Measurements from ENCODE around the gene NQO2. TPM values are rescaled to one million over a fixed set of nuclear protein-coding genes. Genes with fewer than 3 reads are reported as not detected.
"Not testable (repeated sequence)": the region's sequence is repeated elsewhere in the genome, so short reads cannot be mapped to it uniquely, and the experiment has no call there.

NQO2 gene
- total and polyA plus RNA-seq, 10 of the 15 experiments (the other 5 are each of a cell fraction or from before 2014, with no cell fraction given), result 0.55 to 2.6 (median 0.80) TPM

DNA sequence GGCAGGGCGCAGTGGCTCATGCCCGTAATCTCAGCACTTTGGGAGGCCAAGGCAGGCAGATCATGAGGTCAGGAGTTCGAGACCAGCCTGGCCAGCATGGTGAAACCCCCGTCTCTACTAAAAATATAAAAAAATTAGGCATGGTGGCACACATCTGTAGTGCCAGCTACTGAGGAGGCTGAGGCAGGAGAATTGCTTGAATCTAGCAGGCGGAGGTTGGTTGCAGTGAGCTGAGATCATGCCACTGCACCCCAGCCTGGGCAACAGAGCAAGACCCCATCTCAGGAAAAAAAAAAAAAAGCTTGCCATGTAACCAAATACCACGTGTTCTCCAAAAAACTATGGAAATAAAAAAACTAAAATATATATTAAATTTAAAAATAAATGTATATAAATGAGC lies 26.5 kb upstream of the NQO2 start:
- peaks cover 4 to 19% of the 10 kb centered on the region in 2 experiments for H3K27me3 ChIP-seq (replicated peaks in 1 of 2; ENCODE audit: control insufficient read depth in 2 of 2, insufficient read depth in 2 of 2, low read length in 1 of 2)
- CTCF ChIA-PET; DNase-seq (ENCODE audit: low read depth, low spot score); H3K9ac ChIP-seq (ENCODE audit: control insufficient read depth, insufficient read depth, low read length); ATAC-seq; H3K4me3 ChIP-seq; FAIRE-seq; H4K20me1 ChIP-seq (ENCODE audit: control insufficient read depth, insufficient read depth); in situ Hi-C loops (cut with MboI); intact Hi-C loops (cut with micrococcal nuclease; ENCODE audit: unreplicated experiment); POLR2A ChIA-PET; H3K36me3 ChIP-seq (ENCODE audit: control insufficient read depth in 2 of 2, insufficient read depth in 2 of 2, low read length in 1 of 2); H2AFZ ChIP-seq (ENCODE audit: control insufficient read depth, low read depth, low read length); H3K79me2 ChIP-seq (ENCODE audit: control insufficient read depth, insufficient read depth, low read length); H3K4me1 ChIP-seq (ENCODE audit: control insufficient read depth, insufficient read depth, low read length); H3K9me3 ChIP-seq (replicated peaks; ENCODE audit: control insufficient read depth, insufficient read depth, low read length); RAD21 ChIA-PET (ENCODE audit: unreplicated experiment); H3K4me2 ChIP-seq (ENCODE audit: control insufficient read depth, insufficient read depth); BruUV-seq (replicated peaks); H3K27ac ChIP-seq (ENCODE audit: control insufficient read depth, insufficient read depth): not testable (repeated sequence)
- SMC1A ChIA-PET (ENCODE audit: uncharacterized antibody, unreplicated experiment), result interaction anchor here (2.2 kb wide), 1 partner anchor 14 kb away, joined by 5 read pairs; no protein-coding TSS in a partner anchor
- WGBS (ENCODE audit: insufficient coverage, insufficient replicate concordance, low lambda C conversion rate, missing lambda C conversion rate), result 37% methylated on average over 6 of the region's 6 CpGs

DNA sequence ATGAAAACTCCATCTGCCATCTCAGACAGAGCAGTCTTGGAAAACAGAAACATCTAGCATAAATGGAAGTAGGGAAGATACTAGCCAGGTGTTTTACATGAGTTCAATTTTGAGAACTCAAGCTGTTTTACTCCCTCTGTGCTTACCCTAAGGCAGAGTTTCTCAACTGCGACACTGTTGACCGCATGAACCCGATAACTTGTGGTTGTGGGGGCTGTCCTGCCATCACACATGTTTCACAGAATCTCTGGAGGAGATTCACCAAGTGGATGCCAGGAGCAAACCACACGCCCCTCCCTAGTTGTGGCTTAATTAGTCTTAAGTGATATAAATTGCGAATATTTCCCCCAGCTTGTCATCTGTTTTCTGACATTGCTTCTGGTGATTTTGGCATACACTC lies 26.0 kb upstream of the NQO2 start:
- no peaks in the 10 kb centered on the region for H3K4me1 ChIP-seq (ENCODE audit: control insufficient read depth, insufficient read depth, low read length)
- no TSS peak for BruUV-seq (replicated peaks)
- H3K4me2 ChIP-seq (ENCODE audit: control insufficient read depth, insufficient read depth), result no peak overlapping the region
- ChIA-PET POLR2A (no interaction called here), RAD21 (ENCODE audit: unreplicated experiment) (no interaction called here), SMC1A (ENCODE audit: uncharacterized antibody, unreplicated experiment) (interaction anchor here (2.2 kb wide), 1 partner anchor 13 kb away, joined by 5 read pairs; no protein-coding TSS in a partner anchor), CTCF (no interaction called here)
- peaks cover 1% of the 10 kb centered on the region for H3K9me3 ChIP-seq (replicated peaks; ENCODE audit: control insufficient read depth, insufficient read depth, low read length)
- no peaks in the 10 kb centered on the region for H3K79me2 ChIP-seq (ENCODE audit: control insufficient read depth, insufficient read depth, low read length)
- H4K20me1 ChIP-seq (ENCODE audit: control insufficient read depth, insufficient read depth), result no peaks in the 10 kb centered on the region
- peaks cover 4 to 18% of the 10 kb centered on the region in 2 experiments for H3K27me3 ChIP-seq (replicated peaks in 1 of 2; ENCODE audit: control insufficient read depth in 2 of 2, insufficient read depth in 2 of 2, low read length in 1 of 2)
- no peak overlapping the region for H2AFZ ChIP-seq (ENCODE audit: control insufficient read depth, low read depth, low read length)
- no peak for ATAC-seq
- DNase-seq (ENCODE audit: low read depth, low spot score), result no peak
- FAIRE-seq, result no peak
- intact Hi-C loops (cut with micrococcal nuclease; ENCODE audit: unreplicated experiment) (no loop called here), in situ Hi-C loops (cut with MboI) (no loop called here)
- H3K4me3 ChIP-seq, result no peak overlapping the region
- no peak overlapping the region for H3K27ac ChIP-seq (ENCODE audit: control insufficient read depth, insufficient read depth)
- no peak overlapping the region for H3K9ac ChIP-seq (ENCODE audit: control insufficient read depth, insufficient read depth, low read length)
- 34% methylated on average over 5 of the region's 5 CpGs for WGBS (ENCODE audit: insufficient coverage, insufficient replicate concordance, low lambda C conversion rate, missing lambda C conversion rate)
- H3K36me3 ChIP-seq (ENCODE audit: control insufficient read depth in 2 of 2, insufficient read depth in 2 of 2, low read length in 1 of 2), result no peaks in the 10 kb centered on the region
- no peak for TF ChIP-seq BCL11A (IDR thresholded peaks at IDR 0.05; ENCODE audit: low read depth, low read length)
- no peak for TF ChIP-seq SMC3 (IDR thresholded peaks at IDR 0.05; ENCODE audit: borderline replicate concordance, low read length)
- no peak for TF ChIP-seq SMAD1 (IDR thresholded peaks at IDR 0.05; ENCODE audit: low read depth, partially characterized antibody)
- TF ChIP-seq, protein P1, sequence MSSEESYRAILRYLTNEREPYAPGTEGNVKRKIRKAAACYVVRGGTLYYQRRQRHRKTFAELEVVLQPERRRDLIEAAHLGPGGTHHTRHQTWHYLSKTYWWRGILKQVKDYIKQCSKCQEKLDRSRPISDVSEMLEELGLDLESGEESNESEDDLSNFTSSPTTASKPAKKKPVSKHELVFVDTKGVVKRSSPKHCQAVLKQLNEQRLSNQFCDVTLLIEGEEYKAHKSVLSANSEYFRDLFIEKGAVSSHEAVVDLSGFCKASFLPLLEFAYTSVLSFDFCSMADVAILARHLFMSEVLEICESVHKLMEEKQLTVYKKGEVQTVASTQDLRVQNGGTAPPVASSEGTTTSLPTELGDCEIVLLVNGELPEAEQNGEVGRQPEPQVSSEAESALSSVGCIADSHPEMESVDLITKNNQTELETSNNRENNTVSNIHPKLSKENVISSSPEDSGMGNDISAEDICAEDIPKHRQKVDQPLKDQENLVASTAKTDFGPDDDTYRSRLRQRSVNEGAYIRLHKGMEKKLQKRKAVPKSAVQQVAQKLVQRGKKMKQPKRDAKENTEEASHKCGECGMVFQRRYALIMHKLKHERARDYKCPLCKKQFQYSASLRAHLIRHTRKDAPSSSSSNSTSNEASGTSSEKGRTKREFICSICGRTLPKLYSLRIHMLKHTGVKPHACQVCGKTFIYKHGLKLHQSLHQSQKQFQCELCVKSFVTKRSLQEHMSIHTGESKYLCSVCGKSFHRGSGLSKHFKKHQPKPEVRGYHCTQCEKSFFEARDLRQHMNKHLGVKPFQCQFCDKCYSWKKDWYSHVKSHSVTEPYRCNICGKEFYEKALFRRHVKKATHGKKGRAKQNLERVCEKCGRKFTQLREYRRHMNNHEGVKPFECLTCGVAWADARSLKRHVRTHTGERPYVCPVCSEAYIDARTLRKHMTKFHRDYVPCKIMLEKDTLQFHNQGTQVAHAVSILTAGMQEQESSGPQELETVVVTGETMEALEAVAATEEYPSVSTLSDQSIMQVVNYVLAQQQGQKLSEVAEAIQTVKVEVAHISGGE (CRISPR knock-in tag; IDR thresholded peaks at IDR 0.05), result no peak
- TF ChIP-seq ETV6 (conservative IDR thresholded peaks at IDR 0.05 in 1 of 2, IDR thresholded peaks at IDR 0.05 in 1 of 2; ENCODE audit: borderline replicate concordance in 1 of 2, low read depth in 1 of 2), result no peak
- TF ChIP-seq, protein P2, sequence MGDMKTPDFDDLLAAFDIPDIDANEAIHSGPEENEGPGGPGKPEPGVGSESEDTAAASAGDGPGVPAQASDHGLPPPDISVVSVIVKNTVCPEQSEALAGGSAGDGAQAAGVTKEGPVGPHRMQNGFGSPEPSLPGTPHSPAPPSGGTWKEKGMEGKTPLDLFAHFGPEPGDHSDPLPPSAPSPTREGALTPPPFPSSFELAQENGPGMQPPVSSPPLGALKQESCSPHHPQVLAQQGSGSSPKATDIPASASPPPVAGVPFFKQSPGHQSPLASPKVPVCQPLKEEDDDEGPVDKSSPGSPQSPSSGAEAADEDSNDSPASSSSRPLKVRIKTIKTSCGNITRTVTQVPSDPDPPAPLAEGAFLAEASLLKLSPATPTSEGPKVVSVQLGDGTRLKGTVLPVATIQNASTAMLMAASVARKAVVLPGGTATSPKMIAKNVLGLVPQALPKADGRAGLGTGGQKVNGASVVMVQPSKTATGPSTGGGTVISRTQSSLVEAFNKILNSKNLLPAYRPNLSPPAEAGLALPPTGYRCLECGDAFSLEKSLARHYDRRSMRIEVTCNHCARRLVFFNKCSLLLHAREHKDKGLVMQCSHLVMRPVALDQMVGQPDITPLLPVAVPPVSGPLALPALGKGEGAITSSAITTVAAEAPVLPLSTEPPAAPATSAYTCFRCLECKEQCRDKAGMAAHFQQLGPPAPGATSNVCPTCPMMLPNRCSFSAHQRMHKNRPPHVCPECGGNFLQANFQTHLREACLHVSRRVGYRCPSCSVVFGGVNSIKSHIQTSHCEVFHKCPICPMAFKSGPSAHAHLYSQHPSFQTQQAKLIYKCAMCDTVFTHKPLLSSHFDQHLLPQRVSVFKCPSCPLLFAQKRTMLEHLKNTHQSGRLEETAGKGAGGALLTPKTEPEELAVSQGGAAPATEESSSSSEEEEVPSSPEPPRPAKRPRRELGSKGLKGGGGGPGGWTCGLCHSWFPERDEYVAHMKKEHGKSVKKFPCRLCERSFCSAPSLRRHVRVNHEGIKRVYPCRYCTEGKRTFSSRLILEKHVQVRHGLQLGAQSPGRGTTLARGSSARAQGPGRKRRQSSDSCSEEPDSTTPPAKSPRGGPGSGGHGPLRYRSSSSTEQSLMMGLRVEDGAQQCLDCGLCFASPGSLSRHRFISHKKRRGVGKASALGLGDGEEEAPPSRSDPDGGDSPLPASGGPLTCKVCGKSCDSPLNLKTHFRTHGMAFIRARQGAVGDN (IDR thresholded peaks at IDR 0.05), result no peak
- no peak for TF ChIP-seq MEF2B (IDR thresholded peaks at IDR 0.05; ENCODE audit: partially characterized antibody, poor library complexity, severe bottlenecking)
- TF ChIP-seq, protein P3, sequence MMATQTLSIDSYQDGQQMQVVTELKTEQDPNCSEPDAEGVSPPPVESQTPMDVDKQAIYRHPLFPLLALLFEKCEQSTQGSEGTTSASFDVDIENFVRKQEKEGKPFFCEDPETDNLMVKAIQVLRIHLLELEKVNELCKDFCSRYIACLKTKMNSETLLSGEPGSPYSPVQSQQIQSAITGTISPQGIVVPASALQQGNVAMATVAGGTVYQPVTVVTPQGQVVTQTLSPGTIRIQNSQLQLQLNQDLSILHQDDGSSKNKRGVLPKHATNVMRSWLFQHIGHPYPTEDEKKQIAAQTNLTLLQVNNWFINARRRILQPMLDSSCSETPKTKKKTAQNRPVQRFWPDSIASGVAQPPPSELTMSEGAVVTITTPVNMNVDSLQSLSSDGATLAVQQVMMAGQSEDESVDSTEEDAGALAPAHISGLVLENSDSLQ (IDR thresholded peaks at IDR 0.05), result no peak
